Right lobe of liver (tissue), 4 donors: ENCODE results near the gene TOB1.

Source experiments
- POLR2A ChIP-seq: fragments of 450-650 bp; IDR thresholded peaks from one replicate; pipeline ENCODE4 v1.6.1; 2017; ENCODE audit warnings: antibody characterized with exemption, mild to moderate bottlenecking
- TF ChIP-seq, protein P1 (sequence below), 4 donors: fragments of 200-600 bp in 3 of 4; fragments of 450-650 bp in 1 of 4; IDR thresholded peaks; one replicate each; pipeline versions ENCODE4 v1.5.1 to v1.8.0; 2016 to 2022; ENCODE audit warnings: antibody characterized with exemption in 4 of 4, mild to moderate bottlenecking in 2 of 4
- donor health status: DM: no; HTN: no; CAD: no.
- donor health status: DM: no; HTN: no; CAD: no.
- donor health status: DM: no; HTN: yes; CAD: no.

DNA sequence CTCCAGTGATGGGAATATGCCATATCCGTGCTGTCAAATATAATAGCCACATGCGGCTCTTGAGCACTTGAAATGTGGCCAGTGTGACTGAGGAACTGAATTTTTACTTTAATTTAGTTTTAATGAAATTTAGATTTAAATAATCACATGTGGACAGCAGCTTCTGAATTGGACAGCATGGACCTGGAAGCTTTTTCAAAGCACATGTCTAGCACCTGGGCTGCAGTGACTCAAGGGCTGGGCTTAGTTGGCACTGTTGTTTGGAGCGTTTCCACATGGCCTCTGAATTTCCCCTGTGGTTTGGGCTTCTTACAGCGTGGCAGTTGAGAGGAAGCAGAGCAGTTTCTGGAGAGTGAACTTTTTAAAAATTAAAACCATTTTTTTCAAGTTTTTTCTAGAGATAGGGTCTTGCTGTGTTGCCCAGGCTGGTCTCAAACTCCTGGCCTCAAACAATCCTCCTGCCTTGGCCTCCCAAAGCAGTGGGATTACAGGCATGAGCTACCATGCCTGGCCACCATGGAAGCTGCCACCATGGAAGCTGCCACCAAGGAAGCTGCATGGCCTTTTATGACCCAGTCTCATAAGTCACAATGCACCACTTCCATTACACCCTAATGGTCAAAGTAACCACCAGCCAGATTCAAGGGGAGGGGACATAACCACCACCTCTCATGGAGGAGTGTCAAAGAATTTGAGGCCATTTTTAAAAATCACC, 6.7 kb upstream of the TOB1 start:
- TF ChIP-seq, protein P1, sequence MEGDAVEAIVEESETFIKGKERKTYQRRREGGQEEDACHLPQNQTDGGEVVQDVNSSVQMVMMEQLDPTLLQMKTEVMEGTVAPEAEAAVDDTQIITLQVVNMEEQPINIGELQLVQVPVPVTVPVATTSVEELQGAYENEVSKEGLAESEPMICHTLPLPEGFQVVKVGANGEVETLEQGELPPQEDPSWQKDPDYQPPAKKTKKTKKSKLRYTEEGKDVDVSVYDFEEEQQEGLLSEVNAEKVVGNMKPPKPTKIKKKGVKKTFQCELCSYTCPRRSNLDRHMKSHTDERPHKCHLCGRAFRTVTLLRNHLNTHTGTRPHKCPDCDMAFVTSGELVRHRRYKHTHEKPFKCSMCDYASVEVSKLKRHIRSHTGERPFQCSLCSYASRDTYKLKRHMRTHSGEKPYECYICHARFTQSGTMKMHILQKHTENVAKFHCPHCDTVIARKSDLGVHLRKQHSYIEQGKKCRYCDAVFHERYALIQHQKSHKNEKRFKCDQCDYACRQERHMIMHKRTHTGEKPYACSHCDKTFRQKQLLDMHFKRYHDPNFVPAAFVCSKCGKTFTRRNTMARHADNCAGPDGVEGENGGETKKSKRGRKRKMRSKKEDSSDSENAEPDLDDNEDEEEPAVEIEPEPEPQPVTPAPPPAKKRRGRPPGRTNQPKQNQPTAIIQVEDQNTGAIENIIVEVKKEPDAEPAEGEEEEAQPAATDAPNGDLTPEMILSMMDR (IDR thresholded peaks at IDR 0.05), result no peak
- no peak for TF ChIP-seq POLR2A
